Parathyroid adenoma (tissue), 2 donors: Measurements from ENCODE around the gene CEBPZOS.
"Not testable (repeated sequence)": the region's sequence is repeated elsewhere in the genome, so short reads cannot be mapped to it uniquely, and the experiment has no call there.

Experiments
- H2AFZ ChIP-seq: fragments of 300-600 bp; sonication (generic); one replicate; pipeline ENCODE4 v1.7.0; 2017; ENCODE audit warnings: antibody characterized with exemption, mild to moderate bottlenecking
- H3K27ac ChIP-seq: fragments of 300-600 bp; sonication (generic); one replicate; pipeline ENCODE4 v1.7.0; 2017
- H3K27me3 ChIP-seq: fragments of 300-600 bp; sonication (generic); one replicate; pipeline ENCODE4 v1.7.0; 2017; ENCODE audit warnings: low read length; ENCODE audit not compliant: control insufficient read depth, insufficient read depth
- H3K36me3 ChIP-seq: fragments of 300-600 bp; sonication (generic); one replicate; pipeline ENCODE4 v1.7.0; 2017; ENCODE audit warnings: low read length; ENCODE audit not compliant: control insufficient read depth, insufficient read depth
- H3K4me1 ChIP-seq: fragments of 300-600 bp; sonication (generic); one replicate; pipeline ENCODE4 v1.7.0; 2017; ENCODE audit warnings: control low read depth
- H3K4me2 ChIP-seq: fragments of 300-600 bp; sonication (generic); one replicate; pipeline ENCODE4 v1.7.0; 2017; ENCODE audit warnings: low read length
- H3K4me3 ChIP-seq: fragments of 300-600 bp; sonication (generic); one replicate; pipeline ENCODE4 v1.7.0; 2017; ENCODE audit warnings: low read depth, low read length
- H3K79me2 ChIP-seq: fragments of 300-600 bp; sonication (generic); one replicate; pipeline ENCODE4 v1.7.0; 2017; ENCODE audit warnings: control low read depth
- H3K9ac ChIP-seq: fragments of 300-600 bp; sonication (generic); one replicate; pipeline ENCODE4 v1.7.0; 2017; ENCODE audit warnings: mild to moderate bottlenecking
- H3K9me3 ChIP-seq: fragments of 300-600 bp; sonication (generic); one replicate; pipeline ENCODE4 v1.7.0; 2017; ENCODE audit warnings: low read length; ENCODE audit not compliant: control insufficient read depth
- TF ChIP-seq, protein P1 (sequence below): fragments of 300-600 bp; sonication (generic); IDR thresholded peaks from one replicate; pipeline ENCODE4 v1.7.0; 2017; ENCODE audit warnings: antibody characterized with exemption, mild to moderate bottlenecking
- donor health status: primary hyperparathyroidism.

CEBPZOS gene

DNA sequence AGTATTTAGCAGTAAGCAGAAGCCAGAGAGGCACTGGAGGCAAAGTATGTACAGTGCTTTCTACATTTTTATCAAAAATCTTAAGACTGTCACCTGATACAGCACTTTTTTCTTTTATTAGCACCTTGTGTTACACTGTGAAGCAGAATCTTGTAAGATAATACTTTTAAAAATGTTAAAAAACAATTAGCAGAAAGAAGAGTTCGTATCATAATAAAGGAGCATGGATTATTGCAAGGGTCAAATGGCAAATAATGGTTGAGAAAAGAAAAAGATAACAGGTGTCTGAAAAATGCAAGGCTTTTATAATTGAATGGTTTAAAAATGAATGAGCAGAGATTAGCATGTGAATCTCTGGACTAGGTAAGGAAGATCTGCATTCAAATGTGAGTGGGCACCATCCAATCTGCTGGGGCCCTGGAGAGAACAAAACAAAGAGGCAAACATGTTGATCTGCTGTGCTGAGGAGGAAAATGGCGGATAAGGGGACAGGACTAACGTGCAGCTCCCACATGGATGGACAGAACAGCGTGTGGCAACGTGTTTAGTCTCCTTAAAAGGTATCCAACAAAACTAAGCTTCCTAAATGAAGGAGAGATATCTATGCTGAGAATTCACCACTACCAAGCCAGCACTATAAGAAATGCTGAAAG, 9.5 kb downstream of the CEBPZOS start:
- Histone ChIP-seq H3K27me3 (no peaks in the 10 kb centered on the region), H3K4me3 (no peak overlapping the region)
- TF ChIP-seq, protein P1, sequence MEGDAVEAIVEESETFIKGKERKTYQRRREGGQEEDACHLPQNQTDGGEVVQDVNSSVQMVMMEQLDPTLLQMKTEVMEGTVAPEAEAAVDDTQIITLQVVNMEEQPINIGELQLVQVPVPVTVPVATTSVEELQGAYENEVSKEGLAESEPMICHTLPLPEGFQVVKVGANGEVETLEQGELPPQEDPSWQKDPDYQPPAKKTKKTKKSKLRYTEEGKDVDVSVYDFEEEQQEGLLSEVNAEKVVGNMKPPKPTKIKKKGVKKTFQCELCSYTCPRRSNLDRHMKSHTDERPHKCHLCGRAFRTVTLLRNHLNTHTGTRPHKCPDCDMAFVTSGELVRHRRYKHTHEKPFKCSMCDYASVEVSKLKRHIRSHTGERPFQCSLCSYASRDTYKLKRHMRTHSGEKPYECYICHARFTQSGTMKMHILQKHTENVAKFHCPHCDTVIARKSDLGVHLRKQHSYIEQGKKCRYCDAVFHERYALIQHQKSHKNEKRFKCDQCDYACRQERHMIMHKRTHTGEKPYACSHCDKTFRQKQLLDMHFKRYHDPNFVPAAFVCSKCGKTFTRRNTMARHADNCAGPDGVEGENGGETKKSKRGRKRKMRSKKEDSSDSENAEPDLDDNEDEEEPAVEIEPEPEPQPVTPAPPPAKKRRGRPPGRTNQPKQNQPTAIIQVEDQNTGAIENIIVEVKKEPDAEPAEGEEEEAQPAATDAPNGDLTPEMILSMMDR, result no peak

DNA sequence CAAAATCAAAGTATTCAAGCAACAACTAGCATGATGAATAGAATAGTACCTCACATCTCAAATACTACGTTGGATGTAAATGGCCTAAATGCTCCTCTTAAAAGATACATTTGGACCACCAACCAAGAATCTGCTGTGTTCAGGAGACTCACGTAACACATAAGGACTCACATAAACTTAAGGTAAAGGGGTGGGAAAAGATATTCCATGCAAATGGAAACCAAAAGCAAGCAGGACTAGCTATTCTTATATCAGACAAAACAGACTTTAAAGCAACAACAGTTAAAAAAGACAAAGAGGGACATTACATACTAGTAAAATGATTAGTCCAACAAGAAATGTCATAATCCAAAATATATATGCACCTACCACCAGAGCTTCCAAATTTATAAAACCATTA, 10.5 kb downstream of the CEBPZOS start:
- H3K36me3 ChIP-seq, H3K9me3 ChIP-seq, H3K4me2 ChIP-seq, H3K4me3 ChIP-seq, H3K27me3 ChIP-seq, H3K9ac ChIP-seq, H3K4me1 ChIP-seq, H3K27ac ChIP-seq, H2AFZ ChIP-seq: not testable (repeated sequence)
- peaks cover 21% of the 10 kb centered on the region for H3K79me2 ChIP-seq

More for the DNA sequence above, 9.5 kb downstream of the CEBPZOS start:
- no peaks in the 10 kb centered on the region for H3K36me3 ChIP-seq
- no peak overlapping the region for H3K27ac ChIP-seq
- H3K9me3 ChIP-seq, result peaks cover 3% of the 10 kb centered on the region
- H3K9ac ChIP-seq, result no peak overlapping the region
- H3K4me2 ChIP-seq, result no peak overlapping the region
- H3K4me1 ChIP-seq, result no peaks in the 10 kb centered on the region
- peaks cover 21% of the 10 kb centered on the region for H3K79me2 ChIP-seq
- no peak overlapping the region for H2AFZ ChIP-seq

DNA sequence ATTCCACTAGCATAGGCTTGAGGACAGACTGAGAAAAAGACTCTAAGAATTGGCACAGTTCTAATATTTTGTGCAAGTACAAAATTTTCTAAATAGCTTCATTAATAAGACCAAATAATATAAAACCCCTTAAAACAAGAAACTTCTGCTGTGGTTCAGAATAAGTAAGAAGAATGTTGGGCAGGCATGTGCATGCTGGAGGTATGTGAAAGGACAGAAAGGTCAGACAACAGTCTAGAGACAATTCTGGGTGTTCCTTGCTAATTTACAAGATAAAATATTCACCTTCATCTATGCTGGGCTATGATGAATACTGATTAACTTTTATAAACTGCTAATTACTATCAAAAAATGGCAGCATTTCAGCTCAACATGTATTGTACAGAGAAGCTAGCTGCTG, 14.9 kb downstream of the CEBPZOS start:
- Histone ChIP-seq H3K9me3 (peaks cover 3% of the 10 kb centered on the region), H3K4me2 (no peak overlapping the region), H3K9ac (no peak overlapping the region), H2AFZ (no peak overlapping the region), H3K79me2 (peaks cover 9% of the 10 kb centered on the region), H3K4me1 (no peaks in the 10 kb centered on the region), H3K27ac (no peak overlapping the region), H3K36me3 (no peaks in the 10 kb centered on the region), H3K4me3 (no peak overlapping the region), H3K27me3 (no peaks in the 10 kb centered on the region)
- TF ChIP-seq, protein P1, result no peak

DNA sequence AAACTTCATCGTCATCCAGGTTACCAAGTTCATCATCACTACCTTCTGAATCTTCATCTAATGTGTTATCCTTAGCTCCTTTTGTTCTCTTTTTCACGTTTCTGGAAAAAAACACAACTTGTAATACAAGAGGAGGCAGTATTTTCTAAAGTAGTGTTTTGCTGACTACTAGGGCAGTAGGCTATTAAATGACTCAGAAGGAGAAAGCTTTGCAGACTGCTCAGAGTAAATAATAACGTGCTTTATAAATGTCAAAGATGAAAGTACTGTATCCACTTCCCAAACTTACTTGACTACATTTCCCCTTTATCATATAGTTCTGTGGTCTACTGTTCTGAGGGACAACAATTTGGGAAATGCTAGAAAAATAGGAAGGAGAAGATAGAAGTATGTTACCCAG, 15.6 kb downstream of the CEBPZOS start:
- Histone ChIP-seq H3K79me2 (peaks cover 3% of the 10 kb centered on the region), H3K36me3 (no peaks in the 10 kb centered on the region)
- TF ChIP-seq, protein P1, result no peak

DNA sequence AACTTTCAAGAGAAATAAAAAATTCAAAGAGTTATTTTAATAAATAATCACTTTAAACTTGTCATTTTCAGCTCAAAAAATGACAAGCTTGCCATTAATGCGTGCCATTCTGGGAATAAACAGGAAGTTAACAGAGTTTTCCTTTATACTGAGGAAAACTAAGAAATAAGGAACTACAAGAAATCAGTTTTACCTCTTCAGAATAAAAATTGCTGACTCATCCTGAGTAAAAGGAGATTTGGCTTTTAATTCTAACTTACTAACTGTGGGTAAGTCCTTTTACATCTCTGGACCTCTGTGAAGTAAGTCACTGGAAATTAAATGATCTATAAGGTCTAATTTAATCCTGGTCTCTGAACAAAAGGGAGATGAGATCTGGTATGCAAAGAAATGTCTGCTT, 19.0 kb downstream of the CEBPZOS start:
- Histone ChIP-seq H3K27me3 (no peaks in the 10 kb centered on the region), H3K9ac (no peak overlapping the region), H3K36me3 (no peaks in the 10 kb centered on the region), H3K79me2 (no peaks in the 10 kb centered on the region), H3K4me2 (no peak overlapping the region), H2AFZ (no peak overlapping the region), H3K27ac (no peak overlapping the region), H3K4me3 (no peak overlapping the region), H3K9me3 (no peaks in the 10 kb centered on the region), H3K4me1 (no peaks in the 10 kb centered on the region)
- TF ChIP-seq, protein P1, result no peak

More for the DNA sequence above, 15.6 kb downstream of the CEBPZOS start:
- H3K4me3 ChIP-seq, result no peak overlapping the region
- no peaks in the 10 kb centered on the region for H3K4me1 ChIP-seq
- H2AFZ ChIP-seq, result no peak overlapping the region
- H3K4me2 ChIP-seq, result no peak overlapping the region
- peaks cover 3% of the 10 kb centered on the region for H3K9me3 ChIP-seq
- H3K27ac ChIP-seq, result no peak overlapping the region
- no peak overlapping the region for H3K9ac ChIP-seq
- no peaks in the 10 kb centered on the region for H3K27me3 ChIP-seq
